ENCODE measurements around the gene AKAP13. TPM values are rescaled to one million over a fixed set of nuclear protein-coding genes. Genes with fewer than 3 reads are reported as not detected.

Gene AKAP13
- total and polyA plus RNA-seq, 2 of the 13 experiments (the other 11 are each of a cell fraction or from before 2014, with no cell fraction given), result 6.7 to 27.1 TPM

DNA sequence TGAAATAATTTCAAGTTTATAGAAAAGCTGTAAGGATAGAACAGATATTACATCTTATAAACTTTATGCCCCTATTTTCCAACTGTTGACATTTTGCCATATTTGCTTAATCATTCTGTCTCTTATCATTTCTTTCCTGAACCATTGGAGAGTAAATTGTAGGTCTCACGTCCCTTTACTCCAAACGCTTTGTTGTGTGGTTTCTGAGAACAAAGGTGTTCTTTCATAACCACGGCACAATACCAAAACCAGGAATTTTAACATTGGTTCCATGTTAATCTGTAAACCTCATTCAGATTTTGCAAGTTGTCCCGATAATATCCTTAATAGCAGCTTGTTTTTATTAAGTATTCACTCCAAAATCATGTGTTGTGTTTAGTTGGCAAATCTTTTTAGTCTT is 134.8 kb downstream of the AKAP13 start (continued):
- TF ChIP-seq ZNF225 (CRISPR knock-in tag; IDR thresholded peaks at IDR 0.05) (no peak), REL (CRISPR knock-in tag; conservative IDR thresholded peaks at IDR 0.05) (no peak), MED8 (CRISPR knock-in tag; IDR thresholded peaks at IDR 0.05; ENCODE audit: insufficient replicate concordance) (no peak), ZNF543 (CRISPR knock-in tag; IDR thresholded peaks at IDR 0.05) (no peak), MTF1 (CRISPR knock-in tag; IDR thresholded peaks at IDR 0.05) (no peak)

DNA sequence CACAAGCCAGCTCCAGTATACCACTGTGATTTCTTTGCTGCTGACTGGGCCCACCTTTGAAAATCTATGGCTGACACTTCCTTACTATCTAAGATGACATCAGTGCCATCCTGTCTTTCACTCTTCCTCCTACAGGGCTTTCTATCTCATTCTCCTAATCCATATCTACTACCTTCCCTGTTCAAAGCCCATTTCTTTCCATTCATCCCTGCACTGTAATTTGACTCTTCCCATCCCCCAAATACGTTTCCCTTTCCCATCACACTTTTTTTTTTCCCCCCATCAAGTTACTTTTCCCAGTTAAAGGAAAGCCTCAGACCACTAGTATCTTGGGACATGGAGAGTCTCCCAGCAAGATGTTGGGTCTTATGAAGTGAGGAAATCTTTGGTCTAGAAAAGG is 136.7 kb downstream of the AKAP13 start:
- 84% methylated on average over 1 of the region's 1 CpG for WGBS (ENCODE audit: low lambda C conversion rate)
- ATAC-seq, result no peak
- intact Hi-C loops (cut with micrococcal nuclease; ENCODE audit: unreplicated experiment), result loop anchor here (5.0 kb wide), 1 partner anchor 35 kb away; no protein-coding TSS in a partner anchor
- TF ChIP-seq ZC3H4 (CRISPR knock-in tag; IDR thresholded peaks at IDR 0.05; ENCODE audit: borderline replicate concordance) (no peak), ZNF704 (CRISPR knock-in tag; IDR thresholded peaks at IDR 0.05; ENCODE audit: borderline replicate concordance) (no peak), NR3C1 (CRISPR knock-in tag; IDR thresholded peaks at IDR 0.05) (no peak), MAZ (IDR thresholded peaks at IDR 0.05; ENCODE audit: borderline replicate concordance, low read depth, low read length) (no peak), MAZ (CRISPR knock-in tag; IDR thresholded peaks at IDR 0.05; ENCODE audit: low read depth) (no peak), CENPT (CRISPR knock-in tag; IDR thresholded peaks at IDR 0.05; ENCODE audit: low read depth) (no peak), MBD4 (IDR thresholded peaks at IDR 0.05; ENCODE audit: borderline replicate concordance, low read length) (no peak), NFYB (CRISPR knock-in tag; IDR thresholded peaks at IDR 0.05) (no peak), TCF12 (IDR thresholded peaks at IDR 0.05) (no peak), TCF12 (CRISPR knock-in tag; IDR thresholded peaks at IDR 0.05) (no peak), POGK (CRISPR knock-in tag; conservative IDR thresholded peaks at IDR 0.05) (no peak), KDM5B (CRISPR knock-in tag; IDR thresholded peaks at IDR 0.05; ENCODE audit: borderline replicate concordance) (no peak)
- TF ChIP-seq, protein P1, sequence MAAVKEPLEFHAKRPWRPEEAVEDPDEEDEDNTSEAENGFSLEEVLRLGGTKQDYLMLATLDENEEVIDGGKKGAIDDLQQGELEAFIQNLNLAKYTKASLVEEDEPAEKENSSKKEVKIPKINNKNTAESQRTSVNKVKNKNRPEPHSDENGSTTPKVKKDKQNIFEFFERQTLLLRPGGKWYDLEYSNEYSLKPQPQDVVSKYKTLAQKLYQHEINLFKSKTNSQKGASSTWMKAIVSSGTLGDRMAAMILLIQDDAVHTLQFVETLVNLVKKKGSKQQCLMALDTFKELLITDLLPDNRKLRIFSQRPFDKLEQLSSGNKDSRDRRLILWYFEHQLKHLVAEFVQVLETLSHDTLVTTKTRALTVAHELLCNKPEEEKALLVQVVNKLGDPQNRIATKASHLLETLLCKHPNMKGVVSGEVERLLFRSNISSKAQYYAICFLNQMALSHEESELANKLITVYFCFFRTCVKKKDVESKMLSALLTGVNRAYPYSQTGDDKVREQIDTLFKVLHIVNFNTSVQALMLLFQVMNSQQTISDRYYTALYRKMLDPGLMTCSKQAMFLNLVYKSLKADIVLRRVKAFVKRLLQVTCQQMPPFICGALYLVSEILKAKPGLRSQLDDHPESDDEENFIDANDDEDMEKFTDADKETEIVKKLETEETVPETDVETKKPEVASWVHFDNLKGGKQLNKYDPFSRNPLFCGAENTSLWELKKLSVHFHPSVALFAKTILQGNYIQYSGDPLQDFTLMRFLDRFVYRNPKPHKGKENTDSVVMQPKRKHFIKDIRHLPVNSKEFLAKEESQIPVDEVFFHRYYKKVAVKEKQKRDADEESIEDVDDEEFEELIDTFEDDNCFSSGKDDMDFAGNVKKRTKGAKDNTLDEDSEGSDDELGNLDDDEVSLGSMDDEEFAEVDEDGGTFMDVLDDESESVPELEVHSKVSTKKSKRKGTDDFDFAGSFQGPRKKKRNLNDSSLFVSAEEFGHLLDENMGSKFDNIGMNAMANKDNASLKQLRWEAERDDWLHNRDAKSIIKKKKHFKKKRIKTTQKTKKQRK (IDR thresholded peaks at IDR 0.05; ENCODE audit: low read length), result no peak

More for the DNA sequence above, 136.7 kb downstream of the AKAP13 start:
- in situ Hi-C loops (cut with HindIII; ENCODE audit: extremely low pct_ligation_motif_present, low pct_unique_long_range_greater_than_20kb), result no loop called here
- FAIRE-seq, result no peak
- Histone ChIP-seq H3K4me2 (ENCODE audit: low read depth, low read length) (no peak overlapping the region), H3K4me3 (replicated peaks in 1 of 3; ENCODE audit: insufficient read depth in 1 of 3, low read depth in 2 of 3, low read length in 3 of 3) (no peak overlapping the region), H3K79me2 (ENCODE audit: insufficient read depth, low read length) (peaks cover 11% of the 10 kb centered on the region), H2AFZ (ENCODE audit: low read length) (no peak overlapping the region), H3K27me3 (ENCODE audit: control insufficient read depth in 1 of 2, insufficient read depth in 2 of 2, low read length in 2 of 2) (no peaks in the 10 kb centered on the region), H3K9ac (ENCODE audit: insufficient read depth, low read depth, low read length) (no peak overlapping the region), H4K20me1 (ENCODE audit: insufficient read depth, low read length) (no peaks in the 10 kb centered on the region), H3K27ac (ENCODE audit: extremely low read length, insufficient read depth, low read length) (no peak overlapping the region), H3K36me3 (replicated peaks in 1 of 2; ENCODE audit: control insufficient read depth in 1 of 2, insufficient read depth in 2 of 2, low read length in 2 of 2) (peaks cover 0 to 1% of the 10 kb centered on the region in 2 experiments; a peak in 1 of 5 replicates), H3K9me3 (ENCODE audit: low read length) (no peaks in the 10 kb centered on the region), H3K4me1 (ENCODE audit: insufficient read depth, low read length) (peaks cover 45% of the 10 kb centered on the region)
- no peak for DNase-seq (ENCODE audit: low spot score)
- ChIA-PET POLR2A (no interaction called here), CTCF (ENCODE audit: low intra/inter-chr PET ratio, low total read pairs) (no interaction called here)
- no TSS peak for BruUV-seq (replicated peaks)
